ENCODE data around the gene MT1B. TPM values are rescaled to one million over a fixed set of nuclear protein-coding genes. Genes with fewer than 3 reads are reported as not detected.

The MT1B gene
- total and polyA plus RNA-seq, 9 of the 15 experiments (the other 6 are each of a cell fraction or from before 2014, with no cell fraction given) = not detected

GRCh38 chr16:56630134-56630533 lies 21.6 kb upstream of the MT1B start:
- Histone ChIP-seq H4K20me1 (replicated peaks; ENCODE audit: control insufficient read depth, insufficient read depth, low read length) (0 out of 2 replicates have a peak, but pooled peaks cover 3% of the 10 kb centered on the region), H3K36me3 (ENCODE audit: control insufficient read depth, insufficient read depth, low read length) (no peaks in the 10 kb centered on the region), H3K4me2 (ENCODE audit: insufficient read depth, low read length) (no peak overlapping the region), H3K4me3 (no peak overlapping the region), H3K4me1 (replicated peaks in 1 of 2; ENCODE audit: control insufficient read depth in 2 of 2, insufficient read depth in 2 of 2, low read length in 2 of 2) (peaks cover 0 to 15% of the 10 kb centered on the region in 2 experiments; a peak in 2 of 5 replicates), H3K9me3 (replicated peaks; ENCODE audit: control insufficient read depth, insufficient read depth, low read depth, low read length) (no peaks in the 10 kb centered on the region), H3K27me3 (ENCODE audit: control insufficient read depth in 2 of 2, insufficient read depth in 2 of 2, low read length in 2 of 2) (peaks cover 41 to 70% of the 10 kb centered on the region in 2 experiments; a peak in 4 of 5 replicates), H3K9ac (ENCODE audit: insufficient read depth in 1 of 2, low read depth in 2 of 2, low read length in 2 of 2) (no peak overlapping the region), H2AFZ (ENCODE audit: low read depth, low read length) (no peak overlapping the region), H3K9me1 (ENCODE audit: control insufficient read depth, insufficient read depth, low read length) (no peaks in the 10 kb centered on the region), H3K79me2 (ENCODE audit: control insufficient read depth, insufficient read depth, low read length) (no peaks in the 10 kb centered on the region), H3K27ac (ENCODE audit: extremely low read depth, low read depth, low read length) (no peak overlapping the region)
- in situ Hi-C loops (cut with MboI) (no loop called here), intact Hi-C loops (cut with micrococcal nuclease) (no loop called here)
- ATAC-seq = no peak
- no peak for FAIRE-seq
- BruUV-seq (replicated peaks) = no TSS peak
- ChIA-PET CTCF (ENCODE audit: low intra/inter-chr PET ratio) (no interaction called here), POLR2A (interaction anchor here (0.8 kb wide), 1 partner anchor 10 kb away, joined by 4 read pairs; no protein-coding TSS in a partner anchor)
- TF ChIP-seq PHF20 (IDR thresholded peaks at IDR 0.05; ENCODE audit: partially characterized antibody) = no peak
- peak; percentile 73 for TF ChIP-seq BRD9 (IDR thresholded peaks at IDR 0.05; ENCODE audit: low read depth, partially characterized antibody)
- no peak for DNase-seq (ENCODE audit: extremely low read depth in 1 of 4, low spot score in 3 of 4)
- WGBS (ENCODE audit: insufficient coverage, low coverage, missing lambda C conversion rate) = 0% methylated on average over 3 of the region's 3 CpGs

DNA sequence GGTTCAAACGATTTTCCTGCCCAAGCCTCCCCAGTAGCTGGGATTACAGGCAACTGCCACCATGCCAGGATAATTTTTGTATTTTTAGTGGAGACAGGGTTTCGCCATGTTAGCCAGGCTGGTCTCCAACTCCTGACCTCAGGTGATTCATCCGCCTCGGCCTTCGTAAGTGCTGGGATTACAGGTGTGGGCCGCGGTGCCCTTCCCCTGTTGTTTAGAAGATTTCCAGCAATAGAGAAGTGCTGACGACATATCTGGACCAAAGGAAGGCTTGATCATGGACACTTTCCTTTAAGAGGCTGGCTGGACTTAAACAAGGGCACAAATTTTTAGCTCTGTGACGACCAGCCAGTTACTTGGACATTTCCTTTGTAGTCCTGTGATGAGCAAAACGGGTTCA lies 20.5 kb upstream of the MT1B start:
- in situ Hi-C loops (cut with MboI) (no loop called here), intact Hi-C loops (cut with micrococcal nuclease) (no loop called here)
- no peak for FAIRE-seq
- 0 out of 2 replicates have a peak, but pooled peaks cover 3% of the 10 kb centered on the region for H4K20me1 ChIP-seq (replicated peaks; ENCODE audit: control insufficient read depth, insufficient read depth, low read length)
- DNase-seq (ENCODE audit: extremely low read depth in 1 of 4, low spot score in 3 of 4) = no peak
- peaks cover 36 to 70% of the 10 kb centered on the region in 2 experiments; a peak in 4 of 5 replicates for H3K27me3 ChIP-seq (ENCODE audit: control insufficient read depth in 2 of 2, insufficient read depth in 2 of 2, low read length in 2 of 2)
- ChIA-PET CTCF (ENCODE audit: low intra/inter-chr PET ratio) (no interaction called here), POLR2A (no interaction called here)
- no peaks in the 10 kb centered on the region for H3K79me2 ChIP-seq (ENCODE audit: control insufficient read depth, insufficient read depth, low read length)
- no peaks in the 10 kb centered on the region for H3K9me1 ChIP-seq (ENCODE audit: control insufficient read depth, insufficient read depth, low read length)
- H3K4me2 ChIP-seq (ENCODE audit: insufficient read depth, low read length) = no peak overlapping the region
- H3K9ac ChIP-seq (ENCODE audit: insufficient read depth in 1 of 2, low read depth in 2 of 2, low read length in 2 of 2) = no peak overlapping the region
- H3K36me3 ChIP-seq (ENCODE audit: control insufficient read depth, insufficient read depth, low read length) = no peaks in the 10 kb centered on the region
- H3K27ac ChIP-seq (ENCODE audit: extremely low read depth, low read depth, low read length) = no peak overlapping the region
- under 1% methylated on average over 10 of the region's 10 CpGs for WGBS (ENCODE audit: insufficient coverage, low coverage, missing lambda C conversion rate)
- H3K4me3 ChIP-seq = no peak overlapping the region
- no peak overlapping the region for H2AFZ ChIP-seq (ENCODE audit: low read depth, low read length)
- no peaks in the 10 kb centered on the region for H3K9me3 ChIP-seq (replicated peaks; ENCODE audit: control insufficient read depth, insufficient read depth, low read depth, low read length)
- peaks cover 0 to 15% of the 10 kb centered on the region in 2 experiments; a peak in 2 of 5 replicates for H3K4me1 ChIP-seq (replicated peaks in 1 of 2; ENCODE audit: control insufficient read depth in 2 of 2, insufficient read depth in 2 of 2, low read length in 2 of 2)
- no TSS peak for BruUV-seq (replicated peaks)
- no peak for ATAC-seq
- no peak for TF ChIP-seq HIVEP1 (CRISPR knock-in tag; IDR thresholded peaks at IDR 0.05)
- TF ChIP-seq JUNB (CRISPR knock-in tag; conservative IDR thresholded peaks at IDR 0.05) = no peak
- no peak for TF ChIP-seq CHD7 (IDR thresholded peaks at IDR 0.05; ENCODE audit: low read depth, low read length)
